WI38 (cell line): ENCODE results near the gene ZNF22.

Experiments used
- H3K4me3 ChIP-seq: 2 replicates; pipeline ENCODE4 v1.5.1; 2011; ENCODE audit warnings: low read depth, mild to moderate bottlenecking, control low read depth, low read length
- CTCF ChIP-seq: IDR thresholded peaks from 2 replicates; pipeline ENCODE4 v1.5.1; 2012; ENCODE audit warnings: low read depth, mild to moderate bottlenecking, control low read depth, low read length

ZNF22 gene

GRCh38 chr10:44979281-44980191 lies 21.2 kb upstream of the ZNF22 start:
- H3K4me3 ChIP-seq = no peak overlapping the region
- no peak for TF ChIP-seq CTCF

GRCh38 chr10:44980309-44981171 lies 20.2 kb upstream of the ZNF22 start:
- TF ChIP-seq CTCF = no peak
- H3K4me3 ChIP-seq = no peak overlapping the region

- no peak overlapping the region for H3K4me3 ChIP-seq
- TF ChIP-seq CTCF = no peak
Observed at GRCh38 chr10:44981172-44982113, 19.3 kb upstream of the ZNF22 start.

- TF ChIP-seq CTCF = no peak
- H3K4me3 ChIP-seq = no peak overlapping the region
Observed at GRCh38 chr10:44982114-44982460, 18.6 kb upstream of the ZNF22 start.

- no peak for TF ChIP-seq CTCF
- H3K4me3 ChIP-seq = no peak overlapping the region
Observed at GRCh38 chr10:44982496-44982895, 18.2 kb upstream of the ZNF22 start.

- H3K4me3 ChIP-seq = no peak overlapping the region
- no peak for TF ChIP-seq CTCF
Observed at GRCh38 chr10:44983066-44983894, 17.4 kb upstream of the ZNF22 start.
